ENCODE measurements around the gene WWP2.

GRCh38 chr16:69845181-69845580, 83.0 kb downstream of the WWP2 start:
- no peak for TF ChIP-seq EZH2 (IDR thresholded peaks at IDR 0.05; ENCODE audit: borderline replicate concordance, insufficient read depth, low read length, poor library complexity, severe bottlenecking)
- no peak for TF ChIP-seq POLR2AphosphoS5 (IDR thresholded peaks at IDR 0.05)
- no peak for TF ChIP-seq CTCF (IDR thresholded peaks at IDR 0.05; ENCODE audit: poor library complexity, severe bottlenecking)
